OCI-M2 (cell line): ENCODE measurements around the gene FLVCR1.
"Not testable (repeated sequence)": the region's sequence is repeated elsewhere in the genome, so short reads cannot be mapped to it uniquely, and the experiment has no call there.

Experiments
- DNase-seq: peaks from one replicate; lab custom pipeline; 2025; ENCODE audit not compliant: unreplicated experiment; lab: John Stamatoyannopoulos, UW

Gene FLVCR1

GRCh38 chr1:212857992-212858460, at the start of gene FLVCR1:
TSS of gene FLVCR1 (plus strand) at chr1:212858275. CDS start at chr1:212858453, 178 bp downstream.
- DNase-seq: peak; percentile 24

GRCh38 chr1:212814537-212815334, 43.3 kb upstream of the FLVCR1 start:
- DNase-seq: no peak

GRCh38 chr1:212816567-212817278, 41.4 kb upstream of the FLVCR1 start:
- no peak for DNase-seq

- no peak for DNase-seq
These were observed 38.3 kb upstream of the FLVCR1 start for GRCh38 chr1:212819726-212820125.

GRCh38 chr1:212820969-212821368, 37.1 kb upstream of the FLVCR1 start:
- no peak for DNase-seq

- no peak for DNase-seq
These were observed 35.1 kb upstream of the FLVCR1 start for GRCh38 chr1:212822956-212823355.

- DNase-seq: no peak
These were observed 33.9 kb upstream of the FLVCR1 start for GRCh38 chr1:212824201-212824600.

- DNase-seq: no peak
These were observed 32.1 kb upstream of the FLVCR1 start for GRCh38 chr1:212825798-212826452.

GRCh38 chr1:212827171-212827776, 30.8 kb upstream of the FLVCR1 start:
- DNase-seq: no peak

GRCh38 chr1:212827831-212828278, 30.2 kb upstream of the FLVCR1 start:
- no peak for DNase-seq

GRCh38 chr1:212828395-212828794, 29.7 kb upstream of the FLVCR1 start:
- no peak for DNase-seq

- DNase-seq: not testable (repeated sequence)
These were observed 24.6 kb upstream of the FLVCR1 start for GRCh38 chr1:212833211-212834207.

GRCh38 chr1:212838145-212838544, 19.9 kb upstream of the FLVCR1 start:
- no peak for DNase-seq

GRCh38 chr1:212844521-212844920, 13.6 kb upstream of the FLVCR1 start:
- DNase-seq: not testable (repeated sequence)

GRCh38 chr1:212847549-212847948, 10.5 kb upstream of the FLVCR1 start, which contains the start of gene SPATA45:
TSS of gene SPATA45 (minus strand) at chr1:212847649. CDS start at chr1:212836149, 11,500 bp downstream.
- no peak for DNase-seq

- DNase-seq: no peak
These were observed 5.9 kb upstream of the FLVCR1 start for GRCh38 chr1:212852105-212852688.

GRCh38 chr1:212853658-212854057, 4.4 kb upstream of the FLVCR1 start:
- no peak for DNase-seq

- no peak for DNase-seq
These were observed 1.3 kb upstream of the FLVCR1 start for GRCh38 chr1:212856755-212857154.

GRCh38 chr1:212858461-212859265, 588 bp downstream of the FLVCR1 start:
- DNase-seq: no peak
